ENCODE measurements around the gene CD247.

CD247 gene

GRCh38 chr1:167454304-167454893, 63.9 kb downstream of the CD247 start:
- peak in 1 of 42 donors; percentile 43 for DNase-seq
- intact Hi-C loops (cut with DNase I), result no loop called here

GRCh38 chr1:167453123-167453522, 65.2 kb downstream of the CD247 start:
- DNase-seq, result peak in 1 of 42 donors; percentile 39

GRCh38 chr1:167452483-167452882, 65.8 kb downstream of the CD247 start:
- intact Hi-C loops (cut with DNase I), result no loop called here
- no peak for DNase-seq

More at GRCh38 chr1:167453123-167453522, 65.2 kb downstream of the CD247 start:
- intact Hi-C loops (cut with DNase I), result no loop called here

GRCh38 chr1:167450843-167451242, 67.5 kb downstream of the CD247 start:
- intact Hi-C loops (cut with DNase I), result no loop called here
- DNase-seq, result no peak

- peak in 2 of 42 donors; percentile 26 to 29 for DNase-seq
- intact Hi-C loops (cut with DNase I), result loop anchor here (10.0 kb wide), 1 partner anchor 87 kb away; no protein-coding TSS in a partner anchor
Observed at GRCh38 chr1:167447521-167448136, 70.7 kb downstream of the CD247 start.

GRCh38 chr1:167446966-167447365, 71.4 kb downstream of the CD247 start:
- no peak for DNase-seq
- intact Hi-C loops (cut with DNase I), result loop anchor here (10.0 kb wide), 1 partner anchor 88 kb away; no protein-coding TSS in a partner anchor

GRCh38 chr1:167443757-167444156, 74.6 kb downstream of the CD247 start:
- DNase-seq, result peak in 2 of 42 donors; percentile 28 to 31
- intact Hi-C loops (cut with DNase I), result loop anchor here (2.0 to 10.0 kb wide), 3 partner anchors 41 to 376 kb away; no protein-coding TSS in a partner anchor

GRCh38 chr1:167442854-167443565, 75.3 kb downstream of the CD247 start:
- intact Hi-C loops (cut with DNase I), result loop anchor here (2.0 to 10.0 kb wide), 3 partner anchors 40 to 376 kb away; no protein-coding TSS in a partner anchor
- peak in 5 of 42 donors; percentile 6 to 35 (median 14) for DNase-seq

GRCh38 chr1:167442142-167442848, 76.0 kb downstream of the CD247 start:
- DNase-seq, result peak; percentile 71 to 95 (median 87)
- intact Hi-C loops (cut with DNase I), result loop anchor here (2.0 to 10.0 kb wide), 3 partner anchors 39 to 375 kb away; no protein-coding TSS in a partner anchor

- peak in 3 of 42 donors; percentile 9 to 20 (median 11) for DNase-seq
- intact Hi-C loops (cut with DNase I), result loop anchor here (5.0 to 10.0 kb wide), 2 partner anchors 94 to 374 kb away; no protein-coding TSS in a partner anchor
Observed at GRCh38 chr1:167441222-167441621, 77.1 kb downstream of the CD247 start.

- peak in 3 of 42 donors; percentile 7 to 20 (median 10) for DNase-seq
- intact Hi-C loops (cut with DNase I), result loop anchor here (5.0 to 10.0 kb wide), 2 partner anchors 94 to 373 kb away; no protein-coding TSS in a partner anchor
Observed at GRCh38 chr1:167440776-167441175, 77.6 kb downstream of the CD247 start.

- DNase-seq, result peak in 2 of 42 donors; percentile 6 to 19
- intact Hi-C loops (cut with DNase I), result loop anchor here (5.0 to 10.0 kb wide), 2 partner anchors 94 to 373 kb away; no protein-coding TSS in a partner anchor
Observed at GRCh38 chr1:167440345-167440744, 78.0 kb downstream of the CD247 start.

- intact Hi-C loops (cut with DNase I), result loop anchor here (2.0 kb wide), 1 partner anchor 171 kb away; no protein-coding TSS in a partner anchor
- peak; percentile 49 to 86 (median 73) for DNase-seq
Observed at GRCh38 chr1:167439301-167439988, 78.9 kb downstream of the CD247 start.

GRCh38 chr1:167438171-167439138, 79.9 kb downstream of the CD247 start:
- intact Hi-C loops (cut with DNase I), result loop anchor here (2.0 kb wide), 1 partner anchor 170 kb away; no protein-coding TSS in a partner anchor

GRCh38 chr1:167435484-167435883, 82.8 kb downstream of the CD247 start:
- peak in 3 of 42 donors; percentile 12 to 28 (median 23) for DNase-seq
- intact Hi-C loops (cut with DNase I), result no loop called here

More at GRCh38 chr1:167438171-167439138, 79.9 kb downstream of the CD247 start:
- DNase-seq, result peak in 3 of 42 donors; percentile 15 to 29 (median 23)

GRCh38 chr1:167434306-167434705, 84.0 kb downstream of the CD247 start:
- intact Hi-C loops (cut with DNase I), result no loop called here
- DNase-seq, result peak in 1 of 42 donors; percentile 6

GRCh38 chr1:167433884-167434283, 84.4 kb downstream of the CD247 start:
- intact Hi-C loops (cut with DNase I), result no loop called here
- peak in 1 of 42 donors; percentile 21 for DNase-seq
